Activated T-helper 1 cell treated with Interleukin-2 at 50 U/mL for 16 hours (primary cell): ENCODE data around the gene FAM43B.
A peak's percentile ranks its signal among the peaks of the same experiment; 100 is the strongest.
"Not testable (repeated sequence)": the region's sequence is repeated elsewhere in the genome, so short reads cannot be mapped to it uniquely, and the experiment has no call there.

Experiments used
- DNase-seq: peaks from one replicate; pipeline ENCODE4 v3.0.0-alpha.2; 2020; ENCODE audit warnings: low read depth

The FAM43B gene

GRCh38 chr1:20551945-20552727 is at the start of gene FAM43B:
FAM43B (plus strand) TSS chr1:20552573; CDS start chr1:20552974, 401 bp downstream.
- no peak for DNase-seq

- DNase-seq: no peak
Observed at GRCh38 chr1:20505488-20505887, 46.9 kb upstream of the FAM43B start.

GRCh38 chr1:20507248-20507563 is 45.2 kb upstream of the FAM43B start:
- DNase-seq: no peak

GRCh38 chr1:20507564-20508410 is 44.6 kb upstream of the FAM43B start, which contains the start of gene MUL1:
MUL1 (minus strand) TSS chr1:20508151; CDS start chr1:20508024, 127 bp downstream.
- DNase-seq: peak; percentile 85

GRCh38 chr1:20508411-20508771 is 44.0 kb upstream of the FAM43B start:
- DNase-seq: no peak

- DNase-seq: no peak
Observed at GRCh38 chr1:20511518-20512428, 40.6 kb upstream of the FAM43B start.

GRCh38 chr1:20519609-20520262 is 32.6 kb upstream of the FAM43B start:
- not testable (repeated sequence) for DNase-seq

- peak; percentile 28 for DNase-seq
Observed at GRCh38 chr1:20521960-20522861, 30.2 kb upstream of the FAM43B start.

- no peak for DNase-seq
Observed at GRCh38 chr1:20526267-20526666, 26.1 kb upstream of the FAM43B start.

GRCh38 chr1:20528221-20528620 is 24.2 kb upstream of the FAM43B start:
- DNase-seq: no peak

GRCh38 chr1:20530306-20530705 is 22.1 kb upstream of the FAM43B start:
- no peak for DNase-seq

GRCh38 chr1:20530901-20531300 is 21.5 kb upstream of the FAM43B start:
- no peak for DNase-seq

GRCh38 chr1:20533635-20534034 is 18.7 kb upstream of the FAM43B start:
- no peak for DNase-seq

- DNase-seq: no peak
Observed at GRCh38 chr1:20534659-20535417, 17.5 kb upstream of the FAM43B start.

GRCh38 chr1:20538227-20538626 is 14.1 kb upstream of the FAM43B start:
- DNase-seq: no peak

GRCh38 chr1:20538760-20539551 is 13.4 kb upstream of the FAM43B start:
- DNase-seq: no peak

GRCh38 chr1:20540281-20540680 is 12.1 kb upstream of the FAM43B start:
- no peak for DNase-seq

GRCh38 chr1:20546637-20547036 is 5.7 kb upstream of the FAM43B start:
- DNase-seq: no peak

GRCh38 chr1:20551161-20551560 is 1.2 kb upstream of the FAM43B start:
- no peak for DNase-seq
